HepG2 (cell line): ENCODE results near the gene UBE2C. TPM values are rescaled to one million over a fixed set of nuclear protein-coding genes. Genes with fewer than 3 reads are reported as not detected.
A peak's percentile ranks its signal among the peaks of the same experiment; 100 is the strongest.

ENCODE experiments used
- ATAC-seq: fragments of 200-7000 bp; cut with Tn5 transposase; 3 replicates; pipeline ENCODE4 v1.9.1; 2020; ENCODE audit warnings: mild to moderate bottlenecking, moderate library complexity
- BruUV-seq: library from RNA; stranded (reverse); fragments of 400-500 nt; replicated peaks from 2 replicates; lab custom pipeline; 2021; lab: Mats Ljungman, UMichigan
- CTCF ChIA-PET: fragments of 300-600 bp; formaldehyde crosslinking; extraction: SDS; loops from one replicate; lab custom pipeline; 2021; ENCODE audit warnings: low total read pairs, inconsistent platforms, low intra/inter-chr PET ratio; lab: Yijun Ruan, JAX
- POLR2A ChIA-PET: fragments of 350-600 bp; sonication (Branson Sonifier 250); formaldehyde crosslinking; loops from one replicate; lab custom pipeline; 2020; ENCODE audit warnings: antibody characterized with exemption, inconsistent platforms; lab: Yijun Ruan, JAX
- DNase-seq: peaks from one replicate; pipeline ENCODE4 v3.0.0-alpha.2; 2015; ENCODE audit warnings: low spot score
- FAIRE-seq: peaks from 3 replicates; lab custom pipeline; 2011; peaks lifted over from hg19 to GRCh38; lab: Jason Lieb, UNC
- H2AFZ ChIP-seq: one replicate; pipeline ENCODE4 v1.6.1; 2011; ENCODE audit warnings: low read length, inconsistent platforms
- H3K27ac ChIP-seq: fragments of 300-600 bp; 3 replicates; pipeline ENCODE4 v1.8.0; 2011; ENCODE audit warnings: mixed run types, mild to moderate bottlenecking, mixed read lengths, low read length, inconsistent platforms; ENCODE audit not compliant: insufficient read depth; ENCODE audit errors: extremely low read length
- H3K27me3 ChIP-seq, 2 experiments: fragments of 200-600 bp in 1 of 2; 2 replicates in 1 of 2; 3 replicates in 1 of 2; pipeline versions ENCODE4 v1.6.0 to v1.8.0; 2011; ENCODE audit warnings: low read length in 2 of 2, mild to moderate bottlenecking in 2 of 2, moderate library complexity in 2 of 2, inconsistent platforms in 1 of 2; ENCODE audit not compliant: insufficient read depth in 2 of 2, control insufficient read depth in 1 of 2
- H3K36me3 ChIP-seq, 2 experiments: fragments of 200-600 bp in 1 of 2; replicated peaks in 1 of 2; 2 replicates in 1 of 2; 3 replicates in 1 of 2; pipeline versions ENCODE4 v1.5.1 to v1.8.0; 2011; ENCODE audit warnings: low read length in 2 of 2, inconsistent platforms in 1 of 2; ENCODE audit not compliant: insufficient read depth in 2 of 2, control insufficient read depth in 1 of 2
- H3K4me1 ChIP-seq: 2 replicates; pipeline ENCODE4 v1.5.1; 2012; ENCODE audit warnings: low read length, inconsistent platforms; ENCODE audit not compliant: insufficient read depth
- H3K4me2 ChIP-seq: 2 replicates; pipeline ENCODE4 v1.6.0; 2011; ENCODE audit warnings: low read depth, low read length, inconsistent platforms
- H3K4me3 ChIP-seq, 3 experiments: fragments of 200-600 bp in 1 of 3; sonication (generic), shearing (Covaris generic) in 1 of 3; replicated peaks in 1 of 3; 2 replicates each; pipeline ENCODE4 v1.5.1; 2011 to 2016; ENCODE audit warnings: low read length in 3 of 3, inconsistent platforms in 2 of 3, low read depth in 2 of 3, mild to moderate bottlenecking in 2 of 3, control low read depth in 1 of 3, mixed read lengths in 1 of 3; ENCODE audit not compliant: insufficient read depth in 1 of 3
- H3K79me2 ChIP-seq: one replicate; pipeline ENCODE4 v1.6.1; 2011; ENCODE audit warnings: low read length, inconsistent platforms; ENCODE audit not compliant: insufficient read depth
- H3K9ac ChIP-seq: 2 replicates; pipeline ENCODE4 v1.6.0; 2011; ENCODE audit warnings: mild to moderate bottlenecking, low read depth, low read length, inconsistent platforms; ENCODE audit not compliant: insufficient read depth
- H3K9me3 ChIP-seq: 2 replicates; pipeline ENCODE4 v1.5.1; 2012; ENCODE audit warnings: mild to moderate bottlenecking, low read length
- H4K20me1 ChIP-seq: 2 replicates; pipeline ENCODE4 v1.6.0; 2011; ENCODE audit warnings: inconsistent platforms, mild to moderate bottlenecking, low read length, moderate library complexity; ENCODE audit not compliant: insufficient read depth
- BCL6 ChIP-seq: IDR thresholded peaks from 2 replicates; pipeline ENCODE4 v1.6.1; 2016; ENCODE audit warnings: missing genetic modification reagents, missing compliant biosample characterization
- CENPT ChIP-seq: sonication (generic); formaldehyde crosslinking; IDR thresholded peaks from 2 replicates; pipeline ENCODE4 v1.8.0; 2022; ENCODE audit warnings: low read depth, mild to moderate bottlenecking, moderate library complexity, missing genetic modification reagents
- ERF ChIP-seq: IDR thresholded peaks from 2 replicates; pipeline ENCODE4 v1.6.1; 2018; ENCODE audit warnings: missing biosample characterization, missing genetic modification reagents
- IRF9 ChIP-seq: sonication (generic); formaldehyde crosslinking; IDR thresholded peaks from 2 replicates; pipeline ENCODE4 v1.8.0; 2022; ENCODE audit warnings: missing genetic modification reagents, mild to moderate bottlenecking, borderline replicate concordance
- KAT8 ChIP-seq: IDR thresholded peaks from 2 replicates; pipeline ENCODE4 v1.6.1; 2016; ENCODE audit warnings: missing genetic modification reagents, missing compliant biosample characterization
- ZBTB20 ChIP-seq: sonication (generic); formaldehyde crosslinking; IDR thresholded peaks from 2 replicates; pipeline ENCODE4 v1.8.1; 2023; ENCODE audit warnings: missing genetic modification reagents, low read depth, mild to moderate bottlenecking, borderline replicate concordance
- ZNF550 ChIP-seq: sonication (generic); formaldehyde crosslinking; IDR thresholded peaks from 2 replicates; pipeline ENCODE4 v1.4.0; 2020; ENCODE audit warnings: mild to moderate bottlenecking, missing genetic modification reagents, borderline replicate concordance
- ZNF644 ChIP-seq: IDR thresholded peaks from 2 replicates; pipeline ENCODE4 v1.6.1; 2016; ENCODE audit warnings: low read depth
- ZNF776 ChIP-seq: sonication (generic); formaldehyde crosslinking; IDR thresholded peaks from 2 replicates; pipeline ENCODE4 v1.4.0; 2020; ENCODE audit warnings: mild to moderate bottlenecking, missing genetic modification reagents
- ZNF781 ChIP-seq: sonication (generic); formaldehyde crosslinking; IDR thresholded peaks from 2 replicates; pipeline ENCODE4 v1.5.1; 2020; ENCODE audit warnings: borderline replicate concordance, mild to moderate bottlenecking, missing genetic modification reagents; ENCODE audit errors: not compliant biosample characterization
- WGBS: methylation state at CpG from one replicate; pipeline ENCODE4 v1.1.6; 2017; ENCODE audit warnings: low lambda C conversion rate; 5-methylcytosine and 5-hydroxymethylcytosine counted together
- in situ Hi-C: cut with HindIII; loops from 2 replicates; pipeline ENCODE4 v1.10.0; 2017; ENCODE audit warnings: low pct_unique_long_range_greater_than_20kb; ENCODE audit not compliant: extremely low pct_ligation_motif_present
- intact Hi-C: fragments of 100-400 bp; cut with micrococcal nuclease; formaldehyde crosslinking; loops from one replicate; pipeline ENCODE4 v1.10.0; 2022; ENCODE audit not compliant: unreplicated experiment
- polyA plus RNA-seq, 8 experiments: library from polyadenylated mRNA; depleted of rRNA in 3 of 8; stranded (reverse) in 7 of 8; unstranded in 1 of 8; fragments of >200 nt; fragmentation: Illumina TruSeq in 4 of 8; extraction: Trizol in 4 of 8; gene quantifications; 2 replicates each; pipeline versions ENCODE4 v1.2.1 to v1.2.3, GENCODE V29; 2011 to 2016; ENCODE audit warnings: low read depth in 4 of 8, missing spikeins in 1 of 8, mixed read lengths in 1 of 8; ENCODE audit not compliant: insufficient read depth in 1 of 8
- total RNA-seq, 5 experiments: library from RNA; depleted of rRNA; stranded (reverse); fragments of >200 nt; fragmentation: Illumina TruSeq; extraction: Trizol; gene quantifications; 2 replicates each; pipeline ENCODE4 v1.2.3, GENCODE V29; 2016; ENCODE audit warnings: low read depth in 1 of 5
- TF ChIP-seq, protein P1 (sequence below): sonication (generic); formaldehyde crosslinking; conservative IDR thresholded peaks from 2 replicates; pipeline ENCODE4 v1.8.0; 2022; ENCODE audit warnings: low read depth, missing genetic modification reagents
- TF ChIP-seq, protein P2 (sequence below): sonication (generic); formaldehyde crosslinking; IDR thresholded peaks from 2 replicates; pipeline ENCODE4 v1.4.0; 2020; ENCODE audit warnings: mild to moderate bottlenecking, missing genetic modification reagents
- TF ChIP-seq, protein P3 (sequence below): IDR thresholded peaks from 2 replicates; pipeline ENCODE4 v1.6.1; 2016; ENCODE audit warnings: mild to moderate bottlenecking

Gene UBE2C
- total and polyA plus RNA-seq, 2 of the 13 experiments (the other 11 are each of a cell fraction or from before 2014, with no cell fraction given), result 100 to 123 TPM

DNA sequence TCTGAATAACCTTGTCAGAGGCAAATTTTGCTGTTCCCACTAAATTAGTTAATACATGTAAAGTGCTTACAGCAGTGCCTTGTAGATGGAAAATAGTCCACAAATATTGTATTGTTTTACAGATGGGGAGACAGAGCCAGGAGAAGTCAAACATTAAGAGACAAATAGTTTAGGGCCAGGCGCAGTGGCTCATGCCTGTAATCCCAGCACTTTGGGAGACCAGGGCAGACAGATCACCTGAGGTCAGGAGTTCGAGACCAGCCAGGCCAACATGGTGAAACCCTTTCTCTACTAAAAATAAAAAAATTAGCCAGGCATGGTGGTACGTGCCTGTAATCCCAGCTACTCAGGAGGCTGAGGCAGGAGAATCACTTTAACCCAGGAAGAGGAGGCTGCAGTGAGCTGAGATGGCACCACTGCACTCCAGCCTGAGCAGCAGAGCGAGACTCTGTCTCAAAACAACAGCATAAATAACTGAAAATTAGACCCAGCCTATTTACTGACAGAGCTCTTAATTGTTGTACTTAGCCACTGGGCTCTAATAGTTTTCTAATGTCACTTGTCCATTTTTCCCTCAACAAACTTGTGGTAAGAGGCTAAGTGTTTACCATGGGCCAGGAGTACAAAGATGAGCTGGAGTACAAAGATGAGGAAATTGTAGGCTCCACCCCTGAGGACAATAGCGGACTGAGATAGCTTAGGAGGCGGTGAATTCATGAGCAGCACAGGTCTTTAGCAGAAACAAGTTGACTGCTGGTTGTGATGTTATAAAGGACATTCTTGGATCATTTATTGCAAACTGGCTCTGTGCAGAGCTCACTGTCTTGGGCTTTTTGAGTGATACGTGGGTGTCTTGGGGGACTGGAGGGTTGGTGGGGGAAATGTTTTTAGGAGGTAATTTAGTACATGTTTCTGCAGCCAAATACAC, 51.4 kb downstream of the UBE2C start:
- Histone ChIP-seq H2AFZ (no peak overlapping the region), H3K79me2 (no peaks in the 10 kb centered on the region), H3K27ac (peak overlapping the region; percentile 63), H3K9me3 (no peaks in the 10 kb centered on the region), H3K36me3 (no peaks in the 10 kb centered on the region), H3K4me2 (peak overlapping the region; percentile 57), H3K9ac (no peak overlapping the region), H4K20me1 (no peaks in the 10 kb centered on the region), H3K4me1 (peaks cover 92% of the 10 kb centered on the region), H3K4me3 (0 out of 6 replicates have a peak overlapping the region, but pooled peaks of 1 of the 3 experiments have one; percentile 8), H3K27me3 (no peaks in the 10 kb centered on the region)
- BruUV-seq, result no TSS peak
- ATAC-seq (peak; percentile 98), DNase-seq (peak; percentile 97), FAIRE-seq (peak; percentile 85)
- in situ Hi-C loops, result no loop called here
- WGBS, result 17% methylated on average over 7 of the region's 7 CpGs
- POLR2A ChIA-PET, result interaction anchor here (0.7 to 5.8 kb wide), 22 partner anchors 9 to 107 kb away, joined by 3 to 53 read pairs (median 4); partner anchors contain the start of genes CTSA, DNTTIP1, NEURL2 and PCIF1
- CTCF ChIA-PET, result no interaction called here
- intact Hi-C loops, result no loop called here
- TF ChIP-seq ZNF776 (CRISPR knock-in tag) (no peak), CENPT (CRISPR knock-in tag) (no peak), KAT8 (CRISPR knock-in tag) (peak; percentile 83), ZNF550 (CRISPR knock-in tag) (0 out of 2 replicates have a peak, but pooled peaks have one; percentile 46), ZNF781 (CRISPR knock-in tag) (peak; percentile 30), IRF9 (CRISPR knock-in tag) (0 out of 2 replicates have a peak, but pooled peaks have one; percentile 69), ZNF644 (CRISPR knock-in tag) (peak; percentile 86), BCL6 (CRISPR knock-in tag) (peak; percentile 72), ERF (CRISPR knock-in tag) (peak; percentile 70), ZBTB20 (peak; percentile 69; the same call in 1 of the 2 replicates)
- TF ChIP-seq, protein P1, sequence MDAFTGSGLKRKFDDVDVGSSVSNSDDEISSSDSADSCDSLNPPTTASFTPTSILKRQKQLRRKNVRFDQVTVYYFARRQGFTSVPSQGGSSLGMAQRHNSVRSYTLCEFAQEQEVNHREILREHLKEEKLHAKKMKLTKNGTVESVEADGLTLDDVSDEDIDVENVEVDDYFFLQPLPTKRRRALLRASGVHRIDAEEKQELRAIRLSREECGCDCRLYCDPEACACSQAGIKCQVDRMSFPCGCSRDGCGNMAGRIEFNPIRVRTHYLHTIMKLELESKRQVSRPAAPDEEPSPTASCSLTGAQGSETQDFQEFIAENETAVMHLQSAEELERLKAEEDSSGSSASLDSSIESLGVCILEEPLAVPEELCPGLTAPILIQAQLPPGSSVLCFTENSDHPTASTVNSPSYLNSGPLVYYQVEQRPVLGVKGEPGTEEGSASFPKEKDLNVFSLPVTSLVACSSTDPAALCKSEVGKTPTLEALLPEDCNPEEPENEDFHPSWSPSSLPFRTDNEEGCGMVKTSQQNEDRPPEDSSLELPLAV, result no peak
- TF ChIP-seq, protein P2, sequence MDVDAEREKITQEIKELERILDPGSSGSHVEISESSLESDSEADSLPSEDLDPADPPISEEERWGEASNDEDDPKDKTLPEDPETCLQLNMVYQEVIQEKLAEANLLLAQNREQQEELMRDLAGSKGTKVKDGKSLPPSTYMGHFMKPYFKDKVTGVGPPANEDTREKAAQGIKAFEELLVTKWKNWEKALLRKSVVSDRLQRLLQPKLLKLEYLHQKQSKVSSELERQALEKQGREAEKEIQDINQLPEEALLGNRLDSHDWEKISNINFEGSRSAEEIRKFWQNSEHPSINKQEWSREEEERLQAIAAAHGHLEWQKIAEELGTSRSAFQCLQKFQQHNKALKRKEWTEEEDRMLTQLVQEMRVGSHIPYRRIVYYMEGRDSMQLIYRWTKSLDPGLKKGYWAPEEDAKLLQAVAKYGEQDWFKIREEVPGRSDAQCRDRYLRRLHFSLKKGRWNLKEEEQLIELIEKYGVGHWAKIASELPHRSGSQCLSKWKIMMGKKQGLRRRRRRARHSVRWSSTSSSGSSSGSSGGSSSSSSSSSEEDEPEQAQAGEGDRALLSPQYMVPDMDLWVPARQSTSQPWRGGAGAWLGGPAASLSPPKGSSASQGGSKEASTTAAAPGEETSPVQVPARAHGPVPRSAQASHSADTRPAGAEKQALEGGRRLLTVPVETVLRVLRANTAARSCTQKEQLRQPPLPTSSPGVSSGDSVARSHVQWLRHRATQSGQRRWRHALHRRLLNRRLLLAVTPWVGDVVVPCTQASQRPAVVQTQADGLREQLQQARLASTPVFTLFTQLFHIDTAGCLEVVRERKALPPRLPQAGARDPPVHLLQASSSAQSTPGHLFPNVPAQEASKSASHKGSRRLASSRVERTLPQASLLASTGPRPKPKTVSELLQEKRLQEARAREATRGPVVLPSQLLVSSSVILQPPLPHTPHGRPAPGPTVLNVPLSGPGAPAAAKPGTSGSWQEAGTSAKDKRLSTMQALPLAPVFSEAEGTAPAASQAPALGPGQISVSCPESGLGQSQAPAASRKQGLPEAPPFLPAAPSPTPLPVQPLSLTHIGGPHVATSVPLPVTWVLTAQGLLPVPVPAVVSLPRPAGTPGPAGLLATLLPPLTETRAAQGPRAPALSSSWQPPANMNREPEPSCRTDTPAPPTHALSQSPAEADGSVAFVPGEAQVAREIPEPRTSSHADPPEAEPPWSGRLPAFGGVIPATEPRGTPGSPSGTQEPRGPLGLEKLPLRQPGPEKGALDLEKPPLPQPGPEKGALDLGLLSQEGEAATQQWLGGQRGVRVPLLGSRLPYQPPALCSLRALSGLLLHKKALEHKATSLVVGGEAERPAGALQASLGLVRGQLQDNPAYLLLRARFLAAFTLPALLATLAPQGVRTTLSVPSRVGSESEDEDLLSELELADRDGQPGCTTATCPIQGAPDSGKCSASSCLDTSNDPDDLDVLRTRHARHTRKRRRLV (CRISPR knock-in tag), result no peak
- TF ChIP-seq, protein P3, sequence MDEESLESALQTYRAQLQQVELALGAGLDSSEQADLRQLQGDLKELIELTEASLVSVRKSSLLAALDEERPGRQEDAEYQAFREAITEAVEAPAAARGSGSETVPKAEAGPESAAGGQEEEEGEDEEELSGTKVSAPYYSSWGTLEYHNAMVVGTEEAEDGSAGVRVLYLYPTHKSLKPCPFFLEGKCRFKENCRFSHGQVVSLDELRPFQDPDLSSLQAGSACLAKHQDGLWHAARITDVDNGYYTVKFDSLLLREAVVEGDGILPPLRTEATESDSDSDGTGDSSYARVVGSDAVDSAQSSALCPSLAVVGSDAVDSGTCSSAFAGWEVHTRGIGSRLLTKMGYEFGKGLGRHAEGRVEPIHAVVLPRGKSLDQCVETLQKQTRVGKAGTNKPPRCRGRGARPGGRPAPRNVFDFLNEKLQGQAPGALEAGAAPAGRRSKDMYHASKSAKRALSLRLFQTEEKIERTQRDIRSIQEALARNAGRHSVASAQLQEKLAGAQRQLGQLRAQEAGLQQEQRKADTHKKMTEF, result peak; percentile 83
